COLO829 (cell line): ENCODE data around the gene PHF12.
"Not testable (repeated sequence)": the region's sequence is repeated elsewhere in the genome, so short reads cannot be mapped to it uniquely, and the experiment has no call there.

ENCODE experiments used
- DNase-seq: peaks from one replicate; pipeline ENCODE4 v3.0.0; 2012; ENCODE audit warnings: low spot score

PHF12 gene

DNA sequence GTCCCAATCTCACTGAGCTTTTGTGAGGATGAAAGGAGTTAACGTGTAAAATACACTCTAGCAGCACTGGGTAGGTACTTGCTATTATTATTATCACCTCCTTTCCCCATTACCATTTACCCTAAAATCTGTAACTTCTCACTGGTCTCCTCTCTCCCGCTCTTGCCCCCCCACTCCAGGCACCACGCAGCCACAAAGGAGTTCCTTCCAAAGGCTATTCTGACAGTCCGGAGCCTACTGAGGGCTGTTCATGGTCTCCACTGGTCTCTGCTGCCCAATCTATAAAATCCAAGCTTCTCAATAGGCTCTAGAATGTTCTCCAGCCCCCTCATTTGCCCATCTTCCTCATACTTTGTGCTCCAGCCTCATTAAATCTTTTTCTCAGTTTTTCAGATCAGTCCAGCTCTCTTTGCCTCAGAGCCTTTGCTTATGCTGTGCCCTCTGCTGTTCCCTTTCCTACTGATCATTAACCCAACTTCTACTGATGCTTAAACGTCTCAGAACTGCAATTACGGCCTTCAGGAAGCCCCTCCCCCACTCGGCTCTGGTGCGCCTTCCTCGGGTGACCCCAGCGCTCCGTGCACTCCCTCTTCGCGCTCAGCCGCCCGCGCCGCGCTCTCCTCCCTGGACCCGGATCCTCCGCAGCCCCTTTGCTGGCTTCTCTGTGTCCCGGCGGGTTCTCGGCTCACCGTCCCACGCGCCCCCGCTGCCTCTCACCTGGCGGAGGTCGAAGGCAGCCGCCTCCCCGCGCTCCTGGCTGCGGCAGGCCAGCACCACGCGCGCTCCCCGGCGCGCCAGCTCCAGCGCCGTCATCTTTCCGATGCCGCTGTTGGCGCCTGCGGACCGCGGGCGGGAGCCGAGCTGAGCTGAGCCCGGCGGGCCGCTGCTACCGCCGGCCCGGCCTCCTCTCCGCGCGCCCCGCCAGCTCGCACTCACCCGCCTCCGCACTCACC lies 49.2 kb downstream of the PHF12 start:
- no peak for DNase-seq

DNA sequence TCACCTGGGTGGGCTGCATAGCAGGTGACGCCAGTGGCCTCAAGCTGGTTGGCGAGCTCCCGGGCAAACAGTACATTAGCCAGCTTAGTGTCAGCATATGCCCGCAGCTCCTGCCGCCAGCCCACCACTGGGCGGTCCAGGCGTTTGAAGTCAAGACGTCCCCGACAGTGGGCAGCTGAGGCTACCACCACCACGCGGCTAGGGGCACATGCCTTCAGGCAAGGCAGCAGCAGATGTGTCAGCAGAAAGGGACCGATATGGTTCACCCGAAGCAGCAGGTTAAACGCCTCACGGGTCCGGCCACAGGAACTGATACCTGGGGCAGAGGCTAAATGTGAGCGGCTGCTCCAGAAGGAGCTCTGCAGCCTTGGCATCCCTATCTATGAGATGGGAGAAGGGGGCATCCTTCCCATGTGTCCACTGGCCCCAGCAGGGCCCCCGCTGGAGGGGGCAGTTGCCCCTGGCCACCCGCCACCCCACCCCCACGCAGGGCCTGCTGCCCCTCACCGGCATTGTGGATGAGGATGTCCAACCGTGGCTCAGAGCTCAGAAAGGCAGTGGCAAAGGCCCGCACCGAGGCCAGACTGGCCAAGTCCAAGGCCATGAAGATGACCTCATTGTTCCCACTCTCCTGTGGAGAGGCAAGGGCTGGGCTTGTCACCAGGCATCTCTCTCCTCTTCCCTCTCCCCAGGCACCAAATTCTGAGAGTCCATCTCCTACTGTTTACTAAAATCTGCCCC lies 50.2 kb downstream of the PHF12 start:
- no peak for DNase-seq

DNA sequence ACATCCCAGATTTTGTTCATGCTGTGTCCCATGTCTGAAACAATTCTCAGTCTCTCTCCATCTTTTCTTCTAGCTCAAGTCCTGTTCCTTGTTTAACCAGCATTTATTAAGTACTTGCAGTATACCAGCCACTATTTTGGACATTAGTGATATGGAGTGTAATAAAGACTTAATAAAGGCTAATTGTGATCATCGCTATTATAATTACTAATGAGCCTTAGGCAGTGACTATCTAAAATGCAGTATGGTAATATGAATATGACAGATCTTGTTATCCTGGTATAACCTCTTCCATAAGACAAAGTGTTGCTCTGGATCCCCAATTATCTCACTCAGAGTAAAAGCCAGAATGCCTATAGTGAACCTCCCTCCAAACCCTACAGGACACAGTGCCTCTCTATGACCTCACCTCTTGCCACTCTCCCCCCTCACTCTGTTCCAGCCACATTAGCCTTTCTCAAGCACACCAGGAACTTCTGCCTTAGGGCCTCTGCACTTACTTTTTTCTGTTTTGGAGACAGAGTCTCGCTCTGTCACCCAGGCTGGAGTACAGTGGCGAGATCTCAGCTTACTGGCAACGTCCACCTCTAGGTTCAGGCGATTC lies 52.0 kb downstream of the PHF12 start:
- no peak for DNase-seq

DNA sequence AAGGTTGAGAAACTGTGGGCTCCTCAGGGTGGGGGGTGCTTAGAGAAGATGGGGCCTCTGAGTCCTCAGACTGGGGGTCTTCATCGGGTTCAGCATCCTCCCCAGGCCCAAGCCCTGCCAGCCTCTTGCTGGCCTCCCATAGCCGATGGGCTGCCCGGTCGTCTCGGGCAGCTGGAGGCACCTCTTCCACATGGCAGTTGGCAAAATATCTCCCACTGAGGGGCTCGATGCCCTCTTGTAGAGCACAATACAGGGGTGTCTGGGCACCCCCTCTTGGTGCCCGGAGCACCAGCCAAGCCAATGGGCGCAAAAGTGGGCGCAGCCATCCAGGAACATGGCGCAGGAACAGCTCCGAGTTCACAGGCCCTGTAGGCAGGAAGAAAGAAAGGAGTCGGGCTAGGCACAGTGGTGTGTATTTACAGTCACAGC lies 52.8 kb downstream of the PHF12 start:
- DNase-seq = no peak

DNA sequence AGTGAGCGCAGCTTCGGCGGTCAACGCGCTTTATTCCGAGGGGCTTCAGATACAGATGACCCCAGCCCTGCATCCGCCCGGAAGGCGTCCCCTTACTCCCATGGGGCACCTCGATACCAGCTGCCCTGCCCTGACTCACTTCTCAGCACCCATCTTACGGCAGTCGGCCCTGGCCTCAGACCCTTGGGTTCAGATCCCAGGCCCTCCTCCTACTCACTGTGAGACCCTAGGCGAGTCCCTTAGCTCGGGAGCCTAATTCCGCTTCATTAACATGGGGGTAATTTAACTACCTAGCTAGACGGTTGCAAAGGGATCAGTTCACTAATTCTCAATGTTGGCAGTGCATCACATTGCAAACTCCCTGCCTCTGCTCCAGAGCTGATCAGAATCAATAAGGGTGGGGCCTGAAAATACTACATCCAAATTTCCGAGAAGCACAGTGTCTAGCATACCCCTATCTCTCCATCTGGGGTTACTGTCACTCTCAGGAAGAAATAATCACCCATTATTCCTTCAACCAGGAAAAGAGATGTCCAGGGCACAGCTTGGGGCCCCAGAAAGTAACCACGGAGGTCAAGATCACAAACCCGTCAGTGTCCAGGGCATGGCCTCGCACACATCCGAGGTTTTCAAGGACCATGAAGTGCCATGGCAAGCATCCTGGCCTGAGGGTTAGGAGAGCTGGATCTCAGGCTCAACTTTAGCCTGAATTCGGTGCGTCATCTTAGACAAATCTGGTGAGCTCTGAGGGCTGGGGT lies 53.4 kb downstream of the PHF12 start:
- DNase-seq = no peak

DNA sequence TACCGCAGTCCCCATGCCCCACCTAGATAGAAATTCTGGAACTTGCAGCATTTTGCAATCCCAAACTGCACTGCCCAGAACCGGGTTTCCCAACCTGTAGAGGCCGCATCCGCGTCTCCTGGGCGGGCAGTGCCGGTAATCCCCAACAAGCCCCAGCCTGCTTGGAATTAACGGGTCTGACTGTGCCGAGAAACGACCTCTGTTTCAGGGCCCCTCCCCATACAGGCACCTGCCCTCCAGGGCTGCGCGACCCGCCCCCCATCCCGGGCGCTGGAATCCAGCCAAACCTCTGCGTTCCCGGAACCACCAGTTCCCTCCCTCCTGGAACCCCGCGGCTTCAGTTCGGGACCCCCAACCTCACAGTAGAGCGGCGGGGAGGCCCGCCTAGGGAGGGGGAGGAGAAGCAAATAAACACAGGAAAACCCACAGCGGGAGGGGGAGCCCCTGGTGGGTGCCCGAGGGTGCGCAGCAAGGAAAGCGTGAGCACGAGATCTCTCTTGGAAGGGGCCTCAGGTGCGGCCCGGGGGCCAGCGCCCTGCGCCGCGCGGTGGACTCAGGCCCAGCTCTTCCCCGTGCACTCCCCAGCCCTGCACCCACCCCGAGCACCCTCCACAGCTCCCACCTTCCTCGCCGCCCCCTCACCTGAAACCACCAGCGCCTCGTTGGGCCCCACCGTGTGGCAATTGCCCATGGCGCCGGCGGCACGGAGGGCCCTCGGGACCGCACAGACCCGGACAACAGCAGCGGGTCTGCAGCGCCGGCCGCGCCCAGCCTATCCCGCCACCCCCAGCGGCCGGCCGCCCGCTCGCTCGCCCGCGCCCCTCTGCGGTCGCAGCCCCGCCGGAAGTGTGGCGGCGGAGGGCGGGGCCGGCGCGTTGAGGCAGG lies 54.2 kb downstream of the PHF12 start, which contains the start of gene FLOT2:
Gene FLOT2, minus strand, starts transcription at position 850 of the 885 bp plus-strand sequence. Its CDS starts 159 bp downstream, at position 691.
- no peak for DNase-seq

DNA sequence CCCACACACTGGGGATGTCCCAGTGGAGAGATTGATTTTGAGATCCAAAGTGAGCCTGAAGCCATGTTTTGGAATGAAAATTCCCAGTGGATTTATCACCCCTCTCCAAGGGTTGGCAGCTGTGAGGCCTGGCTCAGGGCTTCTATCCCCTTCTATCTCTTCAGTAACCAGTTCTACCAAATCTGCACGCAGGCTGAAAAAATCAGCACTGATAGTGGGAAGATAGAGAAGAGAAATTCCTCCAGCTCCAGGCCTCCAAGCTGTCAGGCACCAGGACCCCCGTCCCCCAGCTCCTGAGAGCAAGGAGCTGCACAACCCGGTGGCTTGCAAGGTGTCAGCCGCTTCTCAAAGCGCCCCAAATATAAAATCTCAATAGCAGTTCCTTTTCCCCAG lies 54.8 kb downstream of the PHF12 start:
- no peak for DNase-seq

DNA sequence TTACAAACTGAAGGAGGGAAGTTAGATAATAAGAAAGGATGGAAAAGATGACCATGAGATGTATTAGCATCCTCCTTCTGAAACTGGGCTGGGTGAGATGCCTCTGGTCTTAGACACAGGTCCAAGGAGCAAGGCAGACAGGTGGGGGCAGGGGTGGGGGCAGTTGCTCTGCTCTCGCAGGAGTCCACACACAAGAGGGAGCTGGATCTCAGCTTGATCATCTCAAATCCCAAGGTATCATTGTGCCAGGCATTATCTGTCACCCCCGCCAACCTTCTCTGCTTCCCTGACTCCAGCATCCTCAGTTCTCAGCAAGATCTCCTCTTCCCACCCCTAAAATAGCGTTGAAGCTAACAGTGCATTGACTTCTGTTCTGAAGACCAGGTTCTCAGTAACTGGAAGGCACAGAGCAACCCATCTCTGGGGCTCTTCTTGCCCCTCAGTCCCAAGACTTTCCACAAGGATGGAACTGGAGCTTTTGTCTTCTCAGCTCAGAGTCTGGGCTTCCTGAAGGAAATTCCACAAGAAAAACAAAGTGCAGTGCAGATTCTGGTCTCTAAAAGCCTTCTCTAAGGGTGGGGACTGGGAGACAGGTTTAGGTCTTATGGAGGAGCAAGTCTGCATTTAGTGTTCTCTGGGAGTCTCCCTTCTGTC lies 55.4 kb downstream of the PHF12 start:
- DNase-seq = no peak

DNA sequence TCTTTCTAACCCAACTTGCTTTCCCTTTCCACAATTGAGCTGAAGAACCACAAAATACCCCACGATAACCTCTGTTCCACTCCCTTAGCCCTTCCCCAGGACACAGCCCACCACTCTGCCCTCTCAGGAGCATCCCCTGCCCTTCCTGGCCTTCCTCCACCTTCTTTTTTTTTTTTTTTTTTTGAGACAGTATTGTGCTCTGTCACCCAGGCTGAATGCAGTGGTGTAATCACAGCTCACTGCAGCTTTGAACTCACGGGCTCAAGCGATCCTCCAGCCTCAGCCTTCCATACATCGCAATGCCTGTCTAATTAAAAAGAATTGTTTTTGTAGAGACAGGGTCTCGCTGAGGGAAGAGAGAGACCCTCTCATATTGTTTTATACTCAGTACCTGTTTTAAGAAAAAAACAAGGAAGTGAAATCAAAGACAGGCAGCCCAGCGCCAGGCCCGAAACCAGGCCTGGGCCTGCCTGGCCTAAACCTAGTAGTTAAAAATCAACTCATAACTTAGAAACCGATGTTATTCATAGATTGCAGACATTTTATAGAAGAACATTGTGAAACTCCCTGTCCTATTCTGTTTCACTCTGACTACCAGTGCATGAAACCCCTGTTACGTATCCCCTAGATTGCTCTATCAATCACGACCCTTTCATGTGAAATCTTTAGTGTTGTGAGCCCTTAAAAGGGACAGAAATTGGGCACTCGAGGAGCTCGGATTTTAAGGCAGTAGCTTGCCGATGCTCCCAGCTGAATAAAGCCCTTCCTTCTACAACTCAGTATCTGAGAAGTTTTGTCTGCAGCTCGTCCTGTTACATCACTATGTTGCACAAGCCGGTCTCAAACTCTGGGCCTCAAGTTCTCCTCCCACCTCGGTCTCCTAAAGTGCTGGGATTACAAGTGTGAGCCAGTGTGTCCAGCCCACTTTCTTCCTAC lies 57.8 kb downstream of the PHF12 start:
- DNase-seq = not testable (repeated sequence)

DNA sequence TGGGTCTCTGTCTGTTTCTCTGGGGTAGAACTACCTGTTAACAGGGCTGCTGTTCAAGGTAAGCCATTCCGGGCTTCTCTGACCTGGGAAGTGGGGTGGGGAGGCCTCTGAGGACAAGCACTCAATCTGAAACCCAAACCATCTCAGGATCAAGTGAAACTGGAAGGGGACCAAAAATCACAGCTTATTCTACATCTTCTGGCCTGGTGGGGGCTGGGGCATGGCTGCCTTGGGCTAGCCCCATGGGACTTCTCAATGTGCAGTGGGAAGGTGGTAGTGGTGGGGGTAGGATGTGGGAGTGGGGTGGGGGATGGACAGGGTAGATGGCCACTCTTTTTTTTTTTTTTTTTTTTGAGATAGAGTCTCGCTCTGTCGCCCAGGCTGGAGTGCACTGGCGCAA lies 59.3 kb downstream of the PHF12 start:
- no peak for DNase-seq

DNA sequence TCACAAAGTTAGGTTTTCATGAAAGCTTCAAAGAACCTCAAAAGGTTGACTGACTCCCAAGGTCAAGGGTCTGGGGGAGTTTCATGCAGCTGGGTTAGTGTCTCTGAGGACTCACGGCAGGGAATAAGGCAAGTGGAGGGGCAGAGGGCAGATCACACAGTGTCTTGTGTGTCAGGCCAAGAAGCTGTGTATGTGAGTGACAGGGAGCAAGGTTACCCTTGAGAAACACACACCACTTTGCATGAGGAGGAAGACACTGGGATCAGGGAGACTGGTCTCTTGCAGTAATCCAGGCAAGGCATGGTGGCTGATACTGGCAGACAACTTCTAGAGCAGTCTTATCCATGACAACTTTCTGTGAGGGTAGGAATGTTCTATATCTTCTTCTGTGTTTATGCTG lies 60.1 kb downstream of the PHF12 start:
- DNase-seq = no peak

DNA sequence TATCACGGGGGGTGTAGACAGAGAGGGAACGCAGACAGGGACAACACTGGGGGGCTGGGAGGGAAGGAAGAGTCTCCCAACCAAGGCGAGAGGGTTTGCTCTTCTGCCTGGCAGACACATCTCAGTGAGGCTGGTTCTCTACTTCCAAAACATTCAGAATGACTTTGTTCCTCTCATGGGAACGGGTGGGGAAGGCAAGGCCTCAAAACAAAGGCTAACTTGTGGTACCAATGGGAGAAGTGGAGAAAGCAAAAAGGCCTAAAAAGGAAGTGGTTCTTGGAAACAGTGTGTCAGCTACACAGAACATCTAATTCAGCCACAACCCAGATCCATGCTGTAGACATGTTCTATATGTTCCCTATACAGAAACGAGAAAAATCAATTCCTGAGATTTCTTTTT lies 61.3 kb downstream of the PHF12 start:
- no peak for DNase-seq

DNA sequence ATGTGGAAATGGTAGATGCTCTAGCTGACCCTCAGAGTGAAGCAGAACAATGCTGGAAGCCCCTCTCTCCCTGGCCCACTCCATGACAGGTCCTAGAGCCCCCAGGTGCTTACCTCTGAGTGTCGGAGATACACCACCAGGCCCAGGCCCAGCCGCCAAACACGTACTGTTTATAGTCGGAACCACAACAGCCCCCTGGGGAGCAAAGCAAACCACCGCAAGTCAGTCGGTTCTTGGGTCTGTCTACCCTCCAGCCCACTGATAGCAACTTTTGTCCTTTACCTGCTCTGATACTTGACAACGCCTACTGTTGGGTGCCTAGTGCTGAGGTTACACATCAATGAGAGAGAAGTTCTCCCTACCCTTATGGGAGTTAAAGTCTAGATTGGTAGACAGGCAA lies 62.5 kb downstream of the PHF12 start:
- no peak for DNase-seq

DNA sequence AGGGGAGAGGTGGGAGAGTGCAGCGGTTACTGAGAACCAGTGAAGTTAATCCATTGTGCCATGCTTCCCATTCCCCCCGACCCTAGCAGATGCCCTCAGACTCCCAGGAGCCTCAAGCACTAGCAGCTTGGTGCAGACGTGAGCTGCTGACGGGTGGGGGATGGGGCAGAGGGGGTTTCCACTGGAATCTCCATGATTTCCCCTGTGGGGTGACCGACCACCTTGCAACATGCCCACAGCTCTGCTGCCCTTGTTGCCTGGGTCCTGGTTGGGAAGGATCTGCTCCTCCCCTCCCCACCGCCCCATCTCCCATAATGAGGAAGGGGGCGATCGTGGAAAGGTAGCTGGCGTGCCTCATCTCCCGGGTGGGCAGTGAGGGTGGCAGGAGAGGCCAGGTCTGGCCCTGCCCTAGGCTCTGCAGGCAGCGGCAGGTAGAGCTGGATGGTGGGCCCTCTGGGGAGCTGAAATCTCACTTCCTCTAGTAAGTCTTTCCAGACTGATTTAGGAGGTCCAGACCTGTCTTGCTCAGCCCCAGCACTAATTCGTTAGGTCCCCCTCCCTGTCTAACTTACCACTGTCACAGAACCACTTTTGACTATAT lies 63.3 kb downstream of the PHF12 start:
- no peak for DNase-seq

DNA sequence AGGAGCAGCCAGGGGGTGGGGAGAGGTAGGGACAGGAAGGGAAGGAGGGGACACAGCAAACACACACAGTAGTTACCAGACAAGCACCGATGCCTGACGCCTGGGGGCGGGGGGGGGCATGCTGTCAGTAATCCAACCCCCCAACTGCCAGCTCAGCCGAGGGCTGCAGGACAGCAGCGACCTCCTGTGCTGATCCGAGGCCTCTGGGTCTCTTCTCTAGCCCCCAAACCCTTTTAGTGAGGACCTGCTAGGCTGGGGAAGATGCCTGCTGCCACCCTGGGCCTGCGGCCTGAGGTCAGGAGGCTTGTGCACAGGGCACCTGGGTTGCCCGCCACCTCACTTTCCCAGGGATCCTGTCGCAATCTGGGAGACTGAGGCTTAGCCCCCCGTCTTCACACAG lies 65.4 kb downstream of the PHF12 start:
- no peak for DNase-seq

DNA sequence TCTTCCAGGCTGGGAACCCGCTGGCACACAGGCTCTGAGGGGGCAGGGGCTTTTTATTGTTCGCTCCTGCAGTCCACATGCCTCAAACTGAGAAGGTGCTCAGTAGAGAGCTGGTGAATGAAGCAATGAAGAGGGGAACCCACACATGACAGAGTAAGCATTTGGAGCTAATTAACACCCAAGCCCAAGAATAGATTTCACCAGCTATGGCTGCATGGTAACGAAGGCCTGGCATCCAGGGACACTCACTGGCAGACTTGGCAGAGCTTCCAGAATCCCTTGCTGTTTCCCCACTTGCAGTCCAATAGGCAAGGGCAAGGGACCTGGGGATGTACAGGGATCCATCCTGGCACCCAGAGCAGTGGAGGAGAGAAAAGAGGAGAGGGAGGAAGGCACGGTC lies 66.0 kb downstream of the PHF12 start:
- no peak for DNase-seq

DNA sequence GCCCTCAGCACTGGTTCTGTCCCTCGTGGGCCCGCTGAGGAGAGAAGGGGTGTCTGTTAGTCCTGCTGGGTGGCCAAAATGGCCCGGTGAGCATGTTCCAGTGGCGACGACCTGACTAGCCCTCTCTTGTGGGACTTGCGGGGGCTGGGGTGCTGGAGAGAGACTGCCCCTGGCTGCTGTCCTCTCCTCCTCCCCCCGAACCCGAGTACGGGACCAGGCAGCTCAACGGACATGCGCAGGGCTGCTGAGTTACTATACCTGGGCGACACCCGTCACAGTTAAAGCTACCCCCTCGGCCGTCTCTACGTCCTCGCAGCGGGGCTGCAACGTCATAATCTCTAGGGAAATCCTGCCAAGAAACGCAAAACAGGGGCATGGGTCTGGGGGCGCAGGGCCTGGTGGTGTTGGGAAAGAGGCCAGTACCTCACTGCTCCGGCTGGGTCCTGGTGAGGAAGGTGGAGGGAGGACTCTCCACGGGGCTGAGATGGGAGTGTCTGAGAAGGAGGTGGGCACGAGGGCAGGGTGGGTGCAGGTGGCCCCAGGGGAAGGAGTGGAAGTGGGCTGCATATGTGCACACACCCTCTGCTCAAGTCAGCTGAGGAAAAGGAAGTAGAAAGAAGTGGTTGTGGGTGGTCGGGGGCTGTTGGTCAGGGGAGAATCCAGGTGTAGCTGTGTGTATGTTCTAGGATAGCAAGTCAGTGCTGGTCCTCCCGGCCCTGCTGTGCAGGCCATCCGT lies 67.2 kb downstream of the PHF12 start:
- no peak for DNase-seq
